K562 (cell line): ENCODE data around the gene OBP2A. TPM values are rescaled to one million over a fixed set of nuclear protein-coding genes. Genes with fewer than 3 reads are reported as not detected.

ENCODE experiments used
- ATF7 ChIP-seq: fragments of 450-650 bp; IDR thresholded peaks from 2 replicates; pipeline ENCODE4 v1.7.1; 2014; ENCODE audit warnings: mild to moderate bottlenecking, moderate library complexity
- CBFA2T2 ChIP-seq: fragments of 450-650 bp; conservative IDR thresholded peaks from 2 replicates; pipeline ENCODE4 v1.6.1; 2017; ENCODE audit warnings: mild to moderate bottlenecking
- CEBPG ChIP-seq, 3 experiments: fragments of 200-800 bp in 1 of 3; sonication (Bioruptor generic) in 1 of 3; sonication (generic) in 1 of 3; formaldehyde crosslinking in 1 of 3; IDR thresholded peaks in 2 of 3; conservative IDR thresholded peaks in 1 of 3; 2 replicates each; pipeline versions ENCODE4 v1.6.1 to v1.8.0; 2016 to 2022; ENCODE audit warnings: missing compliant biosample characterization in 2 of 3, missing genetic modification characterization in 2 of 3, mild to moderate bottlenecking in 1 of 3, missing genetic modification reagents in 1 of 3
- CHCHD3 ChIP-seq: fragments of 250-450 bp; sonication (Bioruptor Pico); IDR thresholded peaks from 2 replicates; pipeline ENCODE4 v2.1.2; 2022; ENCODE audit warnings: mild to moderate bottlenecking
- CREB1 ChIP-seq, 2 experiments: sonication (generic) in 1 of 2; formaldehyde crosslinking in 1 of 2; IDR thresholded peaks; 2 replicates each; pipeline versions ENCODE4 v1.6.1 to v1.8.0; 2012 to 2022; ENCODE audit warnings: inconsistent platforms in 1 of 2, mild to moderate bottlenecking in 1 of 2, missing genetic modification reagents in 1 of 2, moderate library complexity in 1 of 2
- CTCF ChIP-seq, 3 experiments: IDR thresholded peaks in 2 of 3; conservative IDR thresholded peaks in 1 of 3; 2 replicates each; pipeline ENCODE4 v1.5.1; 2011 to 2012; ENCODE audit warnings: low read length in 3 of 3, mild to moderate bottlenecking in 3 of 3, control low read depth in 2 of 3, improper control_type of control experiment in 1 of 3, inconsistent platforms in 1 of 3, low read depth in 1 of 3, mixed read lengths in 1 of 3, moderate library complexity in 1 of 3; ENCODE audit not compliant: insufficient read depth in 2 of 3
- GTF3C2 ChIP-seq: IDR thresholded peaks from 3 replicates; pipeline ENCODE4 v1.6.1; 2011; ENCODE audit warnings: borderline replicate concordance, mild to moderate bottlenecking, moderate library complexity; ENCODE audit not compliant: insufficient read length; ENCODE audit errors: extremely low read depth
- MIER1 ChIP-seq: fragments of 450-650 bp; IDR thresholded peaks from 2 replicates; pipeline ENCODE4 v1.6.1; 2016; ENCODE audit warnings: antibody characterized with exemption, mild to moderate bottlenecking, low read depth
- MNT ChIP-seq, 2 experiments: fragments of 450-650 bp; conservative IDR thresholded peaks; 2 replicates each; pipeline ENCODE4 v1.6.1; 2017; ENCODE audit warnings: mild to moderate bottlenecking in 2 of 2, moderate library complexity in 2 of 2
- MYC ChIP-seq, 2 experiments: fragments of 250-450 bp in 1 of 2; sonication (Bioruptor Pico) in 1 of 2; IDR thresholded peaks; 2 replicates each; pipeline versions ENCODE4 v1.5.1 to v1.6.1; 2012 to 2021; ENCODE audit warnings: low read depth in 2 of 2, borderline replicate concordance in 1 of 2, improper control_type of control experiment in 1 of 2, low read length in 1 of 2, mild to moderate bottlenecking in 1 of 2, moderate library complexity in 1 of 2
- RCOR1 ChIP-seq, 2 experiments: IDR thresholded peaks; 2 replicates each; pipeline ENCODE4 v1.6.1; 2012; ENCODE audit warnings: low read depth in 2 of 2, low read length in 2 of 2, borderline replicate concordance in 1 of 2, improper control_type of control experiment in 1 of 2
- SIN3A ChIP-seq, 2 experiments: fragments of 150-350 bp in 1 of 2; IDR thresholded peaks; 2 replicates each; pipeline ENCODE4 v1.6.1; 2011 to 2016; ENCODE audit warnings: borderline replicate concordance in 2 of 2, low read depth in 2 of 2, low read length in 2 of 2, mild to moderate bottlenecking in 2 of 2, moderate library complexity in 2 of 2; ENCODE audit not compliant: control insufficient read depth in 1 of 2
- SREBF2 ChIP-seq: sonication (generic); formaldehyde crosslinking; IDR thresholded peaks from 2 replicates; pipeline ENCODE4 v1.4.0; 2020; ENCODE audit warnings: mild to moderate bottlenecking, missing genetic modification reagents
- TFAM ChIP-seq: fragments of 250-450 bp; sonication (Bioruptor Pico); conservative IDR thresholded peaks from 2 replicates; pipeline ENCODE4 v1.5.0; 2021; ENCODE audit warnings: mild to moderate bottlenecking, moderate library complexity
- ZNF395 ChIP-seq: fragments of 200-800 bp; sonication (Bioruptor generic); IDR thresholded peaks from 2 replicates; pipeline ENCODE4 v1.6.1; 2017; ENCODE audit warnings: missing genetic modification characterization, missing compliant biosample characterization
- ZNF41 ChIP-seq: fragments of 250-450 bp; sonication (Bioruptor Pico); conservative IDR thresholded peaks from 2 replicates; pipeline ENCODE4 v1.4.0; 2020; ENCODE audit warnings: mild to moderate bottlenecking
- polyA plus RNA-seq, 8 experiments: library from polyadenylated mRNA; depleted of rRNA in 4 of 8; stranded (reverse) in 5 of 8; unstranded in 3 of 8; fragments of >200 nt; fragmentation: Nextera tagmentation in 2 of 8; fragmentation: Illumina TruSeq in 1 of 8; extraction: Ambion mirVana in 2 of 8; extraction: Trizol in 1 of 8; gene quantifications; 2 replicates each; pipeline versions ENCODE4 v1.2.1 to v1.2.3, GENCODE V29; 2011 to 2014; ENCODE audit warnings: inconsistent platforms in 1 of 8, missing spikeins in 1 of 8
- total RNA-seq, 7 experiments: library from RNA; depleted of rRNA in 6 of 7; stranded (reverse); fragments of >200 nt in 6 of 7; fragmentation: Illumina TruSeq in 2 of 7; extraction: Trizol in 2 of 7; gene quantifications; 2 replicates each; pipeline versions ENCODE4 v1.2.1 to v1.2.3, GENCODE V29; 2011 to 2021; ENCODE audit warnings: low replicate concordance in 1 of 7
- TF ChIP-seq, protein P1 (sequence below): sonication (generic); formaldehyde crosslinking; IDR thresholded peaks from 2 replicates; pipeline ENCODE4 v1.9.0; 2022; ENCODE audit warnings: mild to moderate bottlenecking, missing genetic modification reagents

OBP2A gene
- total and polyA plus RNA-seq, 9 of the 15 experiments (the other 6 are each of a cell fraction or from before 2014, with no cell fraction given): not detected

- TF ChIP-seq, protein P1, sequence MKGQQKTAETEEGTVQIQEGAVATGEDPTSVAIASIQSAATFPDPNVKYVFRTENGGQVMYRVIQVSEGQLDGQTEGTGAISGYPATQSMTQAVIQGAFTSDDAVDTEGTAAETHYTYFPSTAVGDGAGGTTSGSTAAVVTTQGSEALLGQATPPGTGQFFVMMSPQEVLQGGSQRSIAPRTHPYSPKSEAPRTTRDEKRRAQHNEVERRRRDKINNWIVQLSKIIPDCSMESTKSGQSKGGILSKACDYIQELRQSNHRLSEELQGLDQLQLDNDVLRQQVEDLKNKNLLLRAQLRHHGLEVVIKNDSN (CRISPR knock-in tag): peak; percentile 87
- TF ChIP-seq ATF7: 0 out of 2 replicates have a peak, but pooled peaks have one; percentile 17
- TF ChIP-seq TFAM (CRISPR knock-in tag): no peak
- TF ChIP-seq ZNF41: no peak
- TF ChIP-seq CEBPG (CRISPR knock-in tag; IDR thresholded peaks at IDR 0.05): no peak
- no peak for TF ChIP-seq CEBPG (tag; conservative IDR thresholded peaks at IDR 0.05 in 1 of 2, IDR thresholded peaks at IDR 0.05 in 1 of 2)
- TF ChIP-seq MYC (IDR thresholded peaks at IDR 0.05; ENCODE audit: low read depth, low read length): no peak
- no peak for TF ChIP-seq MYC (CRISPR knock-in tag; IDR thresholded peaks at IDR 0.05; ENCODE audit: borderline replicate concordance, low read depth)
- TF ChIP-seq MNT (conservative IDR thresholded peaks at IDR 0.05): 0 out of 4 replicates have a peak, but pooled peaks of 1 of the 2 experiments have one; percentile 30
- 0 out of 2 replicates have a peak, but pooled peaks have one; percentile 18 for TF ChIP-seq CBFA2T2
- TF ChIP-seq ZNF395 (CRISPR knock-in tag): 0 out of 2 replicates have a peak, but pooled peaks have one; percentile 28
- no peak for TF ChIP-seq GTF3C2
- TF ChIP-seq CREB1 (IDR thresholded peaks at IDR 0.05): no peak
- TF ChIP-seq CREB1 (CRISPR knock-in tag; IDR thresholded peaks at IDR 0.05): no peak
- TF ChIP-seq MIER1: no peak
- TF ChIP-seq RCOR1 (IDR thresholded peaks at IDR 0.05; ENCODE audit: borderline replicate concordance in 1 of 2, low read depth in 2 of 2, low read length in 2 of 2): no peak
- TF ChIP-seq SREBF2 (CRISPR knock-in tag): no peak
- TF ChIP-seq CHCHD3 (CRISPR knock-in tag): no peak
- no peak for TF ChIP-seq CTCF (IDR thresholded peaks at IDR 0.05 in 2 of 3, conservative IDR thresholded peaks at IDR 0.05 in 1 of 3; ENCODE audit: insufficient read depth in 2 of 3, low read depth in 1 of 3, low read length in 3 of 3)
- no peak for TF ChIP-seq SIN3A (IDR thresholded peaks at IDR 0.05; ENCODE audit: borderline replicate concordance in 2 of 2, control insufficient read depth in 1 of 2, low read depth in 2 of 2, low read length in 2 of 2)
Observed at GRCh38 chr9:135587658-135588057, 41.7 kb downstream of the OBP2A start (continued).
